ENCODE results near the gene COA4.

Gene COA4

DNA sequence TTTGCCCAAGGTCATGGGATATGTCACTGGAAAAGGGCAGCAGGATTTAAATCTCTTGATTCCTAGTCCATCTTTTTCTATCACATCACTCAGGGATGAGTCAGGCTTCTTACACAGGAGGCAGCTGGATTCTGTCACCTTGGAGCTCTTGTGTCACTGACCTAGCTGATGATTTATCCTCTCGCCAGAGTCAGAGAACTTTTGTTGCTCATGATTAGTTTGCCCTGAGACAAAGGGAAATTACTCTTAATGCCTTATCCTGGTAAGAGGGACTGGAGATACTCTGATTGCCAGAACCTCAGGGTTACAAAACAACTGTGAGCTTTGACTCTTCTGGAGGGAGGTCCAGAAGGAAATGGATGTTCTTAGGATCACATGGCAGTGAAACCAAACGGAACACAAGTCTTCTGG lies 10.1 kb downstream of the COA4 start:
- H3K9me3 ChIP-seq (ENCODE audit: control insufficient read depth in 2 of 2, low read length in 2 of 2): no peaks in the 10 kb centered on the region
- H3K27me3 ChIP-seq (ENCODE audit: control insufficient read depth in 1 of 2, insufficient read depth in 2 of 2, low read length in 2 of 2): no peaks in the 10 kb centered on the region
- no peaks in the 10 kb centered on the region for H3K4me1 ChIP-seq (ENCODE audit: control insufficient read depth, insufficient read depth, low read length)
- H3K9ac ChIP-seq (ENCODE audit: low read length in 2 of 2): no peak overlapping the region
- H3K4me3 ChIP-seq (ENCODE audit: low read length in 2 of 2): no peak overlapping the region
- peaks cover 8 to 10% of the 10 kb centered on the region in 2 donors for H3K36me3 ChIP-seq (ENCODE audit: control insufficient read depth in 2 of 2, insufficient read depth in 2 of 2, low read length in 2 of 2)
- H3K27ac ChIP-seq (ENCODE audit: low read length): no peak overlapping the region

GRCh38 chr11:73866095-73866579 lies 10.5 kb downstream of the COA4 start:
- Histone ChIP-seq H3K27me3 (ENCODE audit: control insufficient read depth in 1 of 2, insufficient read depth in 2 of 2, low read length in 2 of 2) (no peaks in the 10 kb centered on the region), H3K27ac (ENCODE audit: low read length) (no peak overlapping the region), H3K4me1 (ENCODE audit: control insufficient read depth, insufficient read depth, low read length) (no peaks in the 10 kb centered on the region), H3K4me3 (ENCODE audit: low read length in 2 of 2) (no peak overlapping the region), H3K36me3 (ENCODE audit: control insufficient read depth in 2 of 2, insufficient read depth in 2 of 2, low read length in 2 of 2) (peaks cover 7 to 8% of the 10 kb centered on the region in 2 donors), H3K9me3 (ENCODE audit: control insufficient read depth in 2 of 2, low read length in 2 of 2) (no peaks in the 10 kb centered on the region), H3K9ac (ENCODE audit: low read length in 2 of 2) (no peak overlapping the region)

GRCh38 chr11:73862986-73863385 lies 13.7 kb downstream of the COA4 start:
- H3K36me3 ChIP-seq (ENCODE audit: control insufficient read depth in 2 of 2, insufficient read depth in 2 of 2, low read length in 2 of 2): peaks cover 8 to 9% of the 10 kb centered on the region in 2 donors
- no peaks in the 10 kb centered on the region for H3K27me3 ChIP-seq (ENCODE audit: control insufficient read depth in 1 of 2, insufficient read depth in 2 of 2, low read length in 2 of 2)
- H3K9ac ChIP-seq (ENCODE audit: low read length in 2 of 2): no peak overlapping the region
- H3K4me1 ChIP-seq (ENCODE audit: control insufficient read depth, insufficient read depth, low read length): no peaks in the 10 kb centered on the region
- no peaks in the 10 kb centered on the region for H3K9me3 ChIP-seq (ENCODE audit: control insufficient read depth in 2 of 2, low read length in 2 of 2)
- no peak overlapping the region for H3K27ac ChIP-seq (ENCODE audit: low read length)
- no peak overlapping the region for H3K4me3 ChIP-seq (ENCODE audit: low read length in 2 of 2)

DNA sequence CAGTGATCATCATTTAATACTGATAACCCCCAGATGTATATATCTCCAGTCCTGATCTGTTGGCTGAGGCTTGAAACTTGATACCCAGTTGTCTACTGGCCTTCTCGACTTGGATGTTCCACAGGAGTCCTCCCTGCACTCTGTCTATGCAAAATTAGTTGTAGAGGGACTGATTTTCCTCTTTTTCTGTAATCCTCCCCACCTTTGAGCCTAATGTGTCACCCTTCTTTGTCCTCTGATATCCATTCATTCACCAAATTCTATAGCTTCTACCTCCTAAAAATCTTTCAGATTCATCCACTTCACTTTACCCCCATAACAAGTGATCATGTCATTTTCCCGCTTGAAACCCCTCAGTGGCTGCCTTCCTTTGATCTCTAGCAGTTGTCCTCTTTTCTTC lies 16.4 kb downstream of the COA4 start:
- no peaks in the 10 kb centered on the region for H3K27me3 ChIP-seq (ENCODE audit: control insufficient read depth in 1 of 2, insufficient read depth in 2 of 2, low read length in 2 of 2)
- H3K27ac ChIP-seq (ENCODE audit: low read length): no peak overlapping the region
- H3K9me3 ChIP-seq (ENCODE audit: control insufficient read depth in 2 of 2, low read length in 2 of 2): no peaks in the 10 kb centered on the region
- H3K36me3 ChIP-seq (ENCODE audit: control insufficient read depth in 2 of 2, insufficient read depth in 2 of 2, low read length in 2 of 2): peaks cover 7 to 8% of the 10 kb centered on the region in 2 donors
- H3K9ac ChIP-seq (ENCODE audit: low read length in 2 of 2): no peak overlapping the region
- no peaks in the 10 kb centered on the region for H3K4me1 ChIP-seq (ENCODE audit: control insufficient read depth, insufficient read depth, low read length)
- no peak overlapping the region for H3K4me3 ChIP-seq (ENCODE audit: low read length in 2 of 2)

GRCh38 chr11:73859671-73860070 lies 17.0 kb downstream of the COA4 start:
- H3K4me3 ChIP-seq (ENCODE audit: low read length in 2 of 2): no peak overlapping the region
- H3K9me3 ChIP-seq (ENCODE audit: control insufficient read depth in 2 of 2, low read length in 2 of 2): no peaks in the 10 kb centered on the region
- H3K36me3 ChIP-seq (ENCODE audit: control insufficient read depth in 2 of 2, insufficient read depth in 2 of 2, low read length in 2 of 2): peaks cover 8% of the 10 kb centered on the region in 2 donors
- no peak overlapping the region for H3K27ac ChIP-seq (ENCODE audit: low read length)
- H3K9ac ChIP-seq (ENCODE audit: low read length in 2 of 2): no peak overlapping the region
- H3K27me3 ChIP-seq (ENCODE audit: control insufficient read depth in 1 of 2, insufficient read depth in 2 of 2, low read length in 2 of 2): no peaks in the 10 kb centered on the region
- H3K4me1 ChIP-seq (ENCODE audit: control insufficient read depth, insufficient read depth, low read length): no peaks in the 10 kb centered on the region

GRCh38 chr11:73856031-73856567 lies 20.5 kb downstream of the COA4 start:
- H3K9me3 ChIP-seq (ENCODE audit: control insufficient read depth in 2 of 2, low read length in 2 of 2): no peaks in the 10 kb centered on the region
- H3K4me1 ChIP-seq (ENCODE audit: control insufficient read depth, insufficient read depth, low read length): no peaks in the 10 kb centered on the region
- H3K27me3 ChIP-seq (ENCODE audit: control insufficient read depth in 1 of 2, insufficient read depth in 2 of 2, low read length in 2 of 2): no peaks in the 10 kb centered on the region
- peaks cover 0 to 4% of the 10 kb centered on the region in 2 donors for H3K36me3 ChIP-seq (ENCODE audit: control insufficient read depth in 2 of 2, insufficient read depth in 2 of 2, low read length in 2 of 2)
- H3K27ac ChIP-seq (ENCODE audit: low read length): no peak overlapping the region
- no peak overlapping the region for H3K9ac ChIP-seq (ENCODE audit: low read length in 2 of 2)
- H3K4me3 ChIP-seq (ENCODE audit: low read length in 2 of 2): no peak overlapping the region

- Histone ChIP-seq H3K9ac (ENCODE audit: low read length in 2 of 2) (no peak overlapping the region), H3K9me3 (ENCODE audit: control insufficient read depth in 2 of 2, low read length in 2 of 2) (no peaks in the 10 kb centered on the region), H3K4me3 (ENCODE audit: low read length in 2 of 2) (no peak overlapping the region), H3K27ac (ENCODE audit: low read length) (no peak overlapping the region), H3K36me3 (ENCODE audit: control insufficient read depth in 2 of 2, insufficient read depth in 2 of 2, low read length in 2 of 2) (peaks cover 0 to 2% of the 10 kb centered on the region in 2 donors), H3K27me3 (ENCODE audit: control insufficient read depth in 1 of 2, insufficient read depth in 2 of 2, low read length in 2 of 2) (no peaks in the 10 kb centered on the region), H3K4me1 (ENCODE audit: control insufficient read depth, insufficient read depth, low read length) (no peaks in the 10 kb centered on the region)
Observed at GRCh38 chr11:73854680-73855079, 22.0 kb downstream of the COA4 start.

DNA sequence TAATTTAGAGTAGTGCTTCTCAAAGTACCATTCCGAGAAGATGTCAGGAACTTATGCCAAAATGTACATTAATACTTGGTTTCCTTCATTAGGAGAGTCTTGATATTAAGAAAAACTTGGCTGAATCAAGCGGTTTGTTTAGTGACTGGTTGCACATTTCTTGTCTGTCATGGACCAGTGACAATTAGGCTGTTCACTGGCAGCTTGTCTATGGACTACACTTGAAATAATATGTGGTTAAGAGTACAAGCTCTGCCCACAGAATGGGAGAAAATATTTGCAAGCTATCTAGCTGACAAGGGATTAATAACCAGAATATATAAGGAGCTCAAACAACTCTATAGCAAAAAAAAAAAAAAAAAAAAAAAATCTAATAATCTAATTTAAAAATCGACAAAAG lies 24.6 kb downstream of the COA4 start:
- Histone ChIP-seq H3K36me3 (ENCODE audit: control insufficient read depth in 2 of 2, insufficient read depth in 2 of 2, low read length in 2 of 2) (peaks cover 0 to 2% of the 10 kb centered on the region in 2 donors), H3K9ac (ENCODE audit: low read length in 2 of 2) (no peak overlapping the region), H3K4me3 (ENCODE audit: low read length in 2 of 2) (no peak overlapping the region), H3K9me3 (ENCODE audit: control insufficient read depth in 2 of 2, low read length in 2 of 2) (no peaks in the 10 kb centered on the region), H3K27ac (ENCODE audit: low read length) (no peak overlapping the region), H3K27me3 (ENCODE audit: control insufficient read depth in 1 of 2, insufficient read depth in 2 of 2, low read length in 2 of 2) (no peaks in the 10 kb centered on the region), H3K4me1 (ENCODE audit: control insufficient read depth, insufficient read depth, low read length) (no peaks in the 10 kb centered on the region)

DNA sequence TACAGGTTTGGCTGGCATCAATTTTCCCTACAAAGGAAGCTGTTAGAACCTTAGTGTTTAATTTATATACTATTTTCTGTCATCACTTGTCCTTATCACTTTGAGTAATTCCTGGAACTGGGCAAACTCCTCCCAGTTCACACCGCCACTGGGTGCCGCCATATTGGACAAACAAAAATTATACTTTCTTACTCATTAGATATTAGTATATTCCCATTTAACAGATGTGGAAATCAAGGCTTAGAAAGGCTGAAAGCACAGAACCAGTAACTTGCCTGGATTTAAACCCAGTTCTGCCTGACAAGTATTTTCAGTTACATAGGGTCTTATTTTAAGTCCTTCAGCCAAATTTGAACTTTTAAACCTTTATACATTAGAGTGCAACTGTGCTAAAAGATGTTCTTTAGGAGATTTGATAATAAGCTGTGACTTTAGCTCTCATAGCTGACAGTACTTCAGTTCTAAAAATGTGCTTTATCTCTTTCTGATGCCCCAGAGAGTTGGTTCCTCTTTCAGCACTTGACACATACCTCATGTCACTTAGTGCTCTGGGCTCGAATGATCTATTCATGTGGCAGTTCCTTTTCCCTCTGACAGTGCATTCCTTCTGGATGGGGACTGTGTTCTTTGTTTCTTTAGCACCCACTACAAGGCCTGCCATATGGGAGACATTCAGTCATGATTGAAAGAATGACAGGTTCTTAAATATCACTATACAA lies 25.4 kb downstream of the COA4 start:
- Histone ChIP-seq H3K27me3 (ENCODE audit: control insufficient read depth in 1 of 2, insufficient read depth in 2 of 2, low read length in 2 of 2) (no peaks in the 10 kb centered on the region), H3K9me3 (ENCODE audit: control insufficient read depth in 2 of 2, low read length in 2 of 2) (no peaks in the 10 kb centered on the region), H3K9ac (ENCODE audit: low read length in 2 of 2) (no peak overlapping the region), H3K4me1 (ENCODE audit: control insufficient read depth, insufficient read depth, low read length) (no peaks in the 10 kb centered on the region), H3K4me3 (ENCODE audit: low read length in 2 of 2) (no peak overlapping the region), H3K36me3 (ENCODE audit: control insufficient read depth in 2 of 2, insufficient read depth in 2 of 2, low read length in 2 of 2) (peaks cover 0 to 2% of the 10 kb centered on the region in 2 donors), H3K27ac (ENCODE audit: low read length) (no peak overlapping the region)

DNA sequence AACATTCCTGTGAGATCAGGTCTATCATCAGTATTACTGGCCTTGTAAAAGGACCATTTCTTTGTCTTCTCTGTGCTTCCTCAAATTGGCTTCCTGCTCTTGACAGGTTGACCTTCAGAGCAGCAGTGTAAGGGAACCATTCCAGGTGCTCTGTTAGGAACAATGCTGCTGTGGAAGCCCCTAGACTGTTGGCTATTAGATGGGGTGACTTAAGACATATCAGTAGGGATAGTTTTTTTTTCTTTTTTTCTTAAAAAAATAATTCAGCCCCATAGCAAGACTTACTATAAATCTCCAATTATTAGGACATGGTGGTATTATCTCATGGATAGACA lies 37.6 kb downstream of the COA4 start:
- no peak overlapping the region for H3K9ac ChIP-seq (ENCODE audit: low read length in 2 of 2)
- H3K9me3 ChIP-seq (ENCODE audit: control insufficient read depth in 2 of 2, low read length in 2 of 2): no peaks in the 10 kb centered on the region
- no peak overlapping the region for H3K27ac ChIP-seq (ENCODE audit: low read length)
- H3K4me1 ChIP-seq (ENCODE audit: control insufficient read depth, insufficient read depth, low read length): no peaks in the 10 kb centered on the region
- peaks cover 0 to 5% of the 10 kb centered on the region in 2 donors for H3K36me3 ChIP-seq (ENCODE audit: control insufficient read depth in 2 of 2, insufficient read depth in 2 of 2, low read length in 2 of 2)
- no peak overlapping the region for H3K4me3 ChIP-seq (ENCODE audit: low read length in 2 of 2)
- H3K27me3 ChIP-seq (ENCODE audit: control insufficient read depth in 1 of 2, insufficient read depth in 2 of 2, low read length in 2 of 2): no peaks in the 10 kb centered on the region

GRCh38 chr11:73838443-73839122 lies 38.1 kb downstream of the COA4 start:
- no peak overlapping the region for H3K4me3 ChIP-seq (ENCODE audit: low read length in 2 of 2)
- peaks cover 0 to 4% of the 10 kb centered on the region in 2 donors for H3K36me3 ChIP-seq (ENCODE audit: control insufficient read depth in 2 of 2, insufficient read depth in 2 of 2, low read length in 2 of 2)
- H3K27ac ChIP-seq (ENCODE audit: low read length): no peak overlapping the region
- H3K9ac ChIP-seq (ENCODE audit: low read length in 2 of 2): no peak overlapping the region
- H3K4me1 ChIP-seq (ENCODE audit: control insufficient read depth, insufficient read depth, low read length): no peaks in the 10 kb centered on the region
- H3K9me3 ChIP-seq (ENCODE audit: control insufficient read depth in 2 of 2, low read length in 2 of 2): no peaks in the 10 kb centered on the region
- H3K27me3 ChIP-seq (ENCODE audit: control insufficient read depth in 1 of 2, insufficient read depth in 2 of 2, low read length in 2 of 2): no peaks in the 10 kb centered on the region

Data from stomach smooth muscle (tissue), 2 donors.